GM12874 (cell line): Measurements from ENCODE around the gene NLRP3.

Experiments
- TF ChIP-seq, protein P1 (sequence below): IDR thresholded peaks from 2 replicates; pipeline ENCODE4 v1.5.1; 2011; ENCODE audit warnings: low read depth, mild to moderate bottlenecking, control low read depth, low read length, moderate library complexity; ENCODE audit not compliant: insufficient read depth

Gene NLRP3

GRCh38 chr1:247421074-247421473 is 5.1 kb downstream of the NLRP3 start:
- TF ChIP-seq, protein P1, sequence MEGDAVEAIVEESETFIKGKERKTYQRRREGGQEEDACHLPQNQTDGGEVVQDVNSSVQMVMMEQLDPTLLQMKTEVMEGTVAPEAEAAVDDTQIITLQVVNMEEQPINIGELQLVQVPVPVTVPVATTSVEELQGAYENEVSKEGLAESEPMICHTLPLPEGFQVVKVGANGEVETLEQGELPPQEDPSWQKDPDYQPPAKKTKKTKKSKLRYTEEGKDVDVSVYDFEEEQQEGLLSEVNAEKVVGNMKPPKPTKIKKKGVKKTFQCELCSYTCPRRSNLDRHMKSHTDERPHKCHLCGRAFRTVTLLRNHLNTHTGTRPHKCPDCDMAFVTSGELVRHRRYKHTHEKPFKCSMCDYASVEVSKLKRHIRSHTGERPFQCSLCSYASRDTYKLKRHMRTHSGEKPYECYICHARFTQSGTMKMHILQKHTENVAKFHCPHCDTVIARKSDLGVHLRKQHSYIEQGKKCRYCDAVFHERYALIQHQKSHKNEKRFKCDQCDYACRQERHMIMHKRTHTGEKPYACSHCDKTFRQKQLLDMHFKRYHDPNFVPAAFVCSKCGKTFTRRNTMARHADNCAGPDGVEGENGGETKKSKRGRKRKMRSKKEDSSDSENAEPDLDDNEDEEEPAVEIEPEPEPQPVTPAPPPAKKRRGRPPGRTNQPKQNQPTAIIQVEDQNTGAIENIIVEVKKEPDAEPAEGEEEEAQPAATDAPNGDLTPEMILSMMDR = no peak

GRCh38 chr1:247429496-247429895 is 13.5 kb downstream of the NLRP3 start:
- TF ChIP-seq, protein P1 = no peak

DNA sequence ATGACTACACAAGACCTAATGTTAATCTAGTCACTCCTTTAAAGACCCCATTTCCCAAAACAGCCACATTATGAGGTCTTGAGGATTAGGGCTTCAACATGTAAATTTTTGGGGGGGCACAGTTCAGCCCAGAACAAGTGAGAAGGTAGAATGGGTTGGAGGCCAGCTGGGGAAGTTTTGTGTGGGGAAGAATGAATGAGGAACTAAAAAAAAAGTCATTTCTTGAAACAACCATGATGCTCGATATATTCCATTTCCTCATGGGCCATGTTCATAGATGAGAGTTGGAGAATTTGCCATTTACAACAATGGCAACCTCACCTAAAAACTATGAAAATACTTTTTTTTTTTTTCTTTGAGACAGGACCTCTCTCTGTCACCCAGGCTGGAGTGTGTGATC is 14.5 kb downstream of the NLRP3 start:
- TF ChIP-seq, protein P1 = no peak

GRCh38 chr1:247431643-247432042 is 15.7 kb downstream of the NLRP3 start:
- TF ChIP-seq, protein P1 = no peak

GRCh38 chr1:247434005-247434404 is 18.0 kb downstream of the NLRP3 start:
- TF ChIP-seq, protein P1 = no peak

DNA sequence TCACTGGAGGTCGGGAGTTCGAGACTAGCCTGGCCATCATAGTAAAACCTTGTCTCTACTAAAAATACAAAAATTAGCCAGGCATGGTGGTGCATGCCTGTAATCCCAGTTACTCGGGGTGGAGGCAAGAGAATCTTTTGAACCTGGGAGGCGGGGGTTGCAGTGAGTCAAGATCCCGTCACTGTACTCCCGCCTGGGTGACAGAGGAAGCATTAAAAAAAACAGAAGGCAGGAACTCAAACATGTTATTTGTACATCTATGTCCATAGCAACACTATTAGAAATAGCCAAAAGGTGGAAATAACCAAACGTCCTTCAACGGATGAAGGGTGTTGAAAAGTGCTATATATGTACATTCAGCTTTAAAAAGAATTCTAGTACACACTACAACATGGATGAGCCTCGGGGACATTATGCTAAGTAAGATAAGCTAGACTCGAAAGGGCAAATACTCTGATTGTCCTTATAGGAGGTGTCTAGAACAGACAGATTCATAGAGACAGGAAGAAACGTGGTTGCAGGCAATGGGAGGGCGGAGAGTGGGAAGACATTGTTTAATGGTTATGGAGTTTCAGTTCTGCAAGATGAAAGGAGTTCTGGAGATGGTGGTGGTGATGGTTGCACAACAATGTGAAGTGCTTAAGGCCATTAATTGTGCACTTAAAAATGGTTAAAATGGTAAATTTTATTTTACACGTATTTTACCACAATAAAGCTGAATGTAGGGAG is 19.2 kb downstream of the NLRP3 start:
- TF ChIP-seq, protein P1 = no peak

DNA sequence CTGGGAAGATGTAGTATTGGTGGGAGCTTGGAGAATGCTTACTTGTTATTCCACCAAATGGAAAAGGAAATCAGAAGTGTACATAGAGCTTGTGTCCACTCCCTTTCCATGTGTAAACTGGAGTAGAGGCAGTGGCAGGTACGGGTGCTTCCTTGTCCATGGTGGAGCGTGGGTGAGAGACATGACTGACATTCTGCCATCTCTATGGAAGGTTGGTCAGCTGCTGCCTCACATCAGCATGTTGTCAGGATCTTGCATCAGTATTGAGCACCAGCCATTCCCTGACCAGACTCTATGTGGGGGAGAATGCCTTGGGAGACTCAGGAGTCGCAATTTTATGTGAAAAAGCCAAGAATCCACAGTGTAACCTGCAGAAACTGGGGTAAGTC is 19.8 kb downstream of the NLRP3 start:
- TF ChIP-seq, protein P1 = no peak
